SKM-1 treated with dmso at 0.1 percent for 144 hours (cell line): ENCODE data around the gene IFIH1.
A peak's percentile ranks its signal among the peaks of the same experiment; 100 is the strongest.

Experiments
- DNase-seq: peaks from one replicate; lab custom pipeline; 2025; ENCODE audit not compliant: unreplicated experiment; lab: John Stamatoyannopoulos, UW

IFIH1 gene

GRCh38 chr2:162318328-162319180 is at the start of gene IFIH1:
Gene IFIH1, minus strand, starts transcription at chr2:162318684. Its CDS starts 377 bp downstream, at chr2:162318307.
- DNase-seq = peak; percentile 88

- no peak for DNase-seq
Observed at GRCh38 chr2:162365392-162365791, 46.9 kb upstream of the IFIH1 start.

GRCh38 chr2:162344617-162344950 is 26.1 kb upstream of the IFIH1 start:
- peak; percentile 80 for DNase-seq

GRCh38 chr2:162343824-162344616 is 25.5 kb upstream of the IFIH1 start, which contains the start of gene GCA:
Gene GCA, plus strand, starts transcription at chr2:162344132. Its CDS starts 117 bp downstream, at chr2:162344249.
- peak; percentile 98 for DNase-seq

GRCh38 chr2:162343492-162343823 is 25.0 kb upstream of the IFIH1 start:
- no peak for DNase-seq

GRCh38 chr2:162342841-162343240 is 24.4 kb upstream of the IFIH1 start:
- peak; percentile 63 for DNase-seq

- DNase-seq = no peak
Observed at GRCh38 chr2:162342321-162342720, 23.8 kb upstream of the IFIH1 start.

- DNase-seq = no peak
Observed at GRCh38 chr2:162340822-162341221, 22.3 kb upstream of the IFIH1 start.

- no peak for DNase-seq
Observed at GRCh38 chr2:162337868-162338267, 19.4 kb upstream of the IFIH1 start.

- no peak for DNase-seq
Observed at GRCh38 chr2:162333968-162334367, 15.5 kb upstream of the IFIH1 start.

GRCh38 chr2:162330881-162331280 is 12.4 kb upstream of the IFIH1 start:
- DNase-seq = no peak

GRCh38 chr2:162328424-162329157 is 10.1 kb upstream of the IFIH1 start:
- DNase-seq = no peak

- no peak for DNase-seq
Observed at GRCh38 chr2:162327806-162328205, 9.3 kb upstream of the IFIH1 start.

- no peak for DNase-seq
Observed at GRCh38 chr2:162327134-162327769, 8.8 kb upstream of the IFIH1 start.

- DNase-seq = no peak
Observed at GRCh38 chr2:162324953-162325352, 6.5 kb upstream of the IFIH1 start.

- DNase-seq = no peak
Observed at GRCh38 chr2:162320864-162321517, 2.5 kb upstream of the IFIH1 start.

- peak; percentile 38 for DNase-seq
Observed at GRCh38 chr2:162317861-162318327, 590 bp downstream of the IFIH1 start.

GRCh38 chr2:162317058-162317742 is 1.3 kb downstream of the IFIH1 start:
- no peak for DNase-seq

- no peak for DNase-seq
Observed at GRCh38 chr2:162316590-162316989, 1.9 kb downstream of the IFIH1 start.

GRCh38 chr2:162315938-162316337 is 2.5 kb downstream of the IFIH1 start:
- no peak for DNase-seq
